Thyroid gland (tissue), 4 donors: Measurements from ENCODE around the gene BTBD8.

ENCODE experiments used
- CTCF ChIP-seq, 6 experiments: fragments of 200-600 bp in 3 of 6; fragments of 450-650 bp in 3 of 6; sonication (generic) in 3 of 6; IDR thresholded peaks; one replicate each; pipeline ENCODE4 v1.5.1; 2016 to 2019; ENCODE audit warnings: antibody characterized with exemption in 6 of 6, mild to moderate bottlenecking in 2 of 6, inconsistent platforms in 1 of 6, moderate library complexity in 1 of 6
- POLR2A ChIP-seq, 2 donors: fragments of 450-650 bp; IDR thresholded peaks; one replicate each; pipeline ENCODE4 v1.6.1; 2017; ENCODE audit warnings: antibody characterized with exemption in 2 of 2, mild to moderate bottlenecking in 2 of 2, moderate library complexity in 1 of 2

GRCh38 chr1:92165389-92165788 is 85.2 kb downstream of the BTBD8 start:
- TF ChIP-seq CTCF (IDR thresholded peaks at IDR 0.05) = no peak
- no peak for TF ChIP-seq POLR2A (IDR thresholded peaks at IDR 0.05)
